Activated CD8-positive, alpha-beta memory T cell treated with anti-CD3 and anti-CD28 coated beads, Interleukin-2, amount 50 U/mL, for 4 hours (primary cell): ENCODE data around the gene TKFC.

Source experiments
- DNase-seq: peaks from one replicate; pipeline ENCODE4 v3.0.0-alpha.2; 2020

TKFC gene

GRCh38 chr11:61332797-61333549 lies at the start of gene TKFC, which contains the start of gene DDB1:
Gene TKFC (plus strand): TSS chr11:61333228. CDS start chr11:61334729, 1,501 bp downstream.
Gene DDB1 (minus strand): TSS chr11:61333105. CDS start chr11:61332968, 137 bp downstream.
- DNase-seq: peak; percentile 98

- DNase-seq: no peak
Measured at GRCh38 chr11:61283613-61284012, 49.4 kb upstream of the TKFC start.

GRCh38 chr11:61287338-61287977 lies 45.6 kb upstream of the TKFC start:
- no peak for DNase-seq

GRCh38 chr11:61290905-61291690 lies 41.9 kb upstream of the TKFC start:
- no peak for DNase-seq

- no peak for DNase-seq
Measured at GRCh38 chr11:61292356-61292755, 40.7 kb upstream of the TKFC start.

- DNase-seq: peak; percentile 62
Measured at GRCh38 chr11:61293867-61294716, 38.9 kb upstream of the TKFC start.

GRCh38 chr11:61294717-61295595 lies 38.1 kb upstream of the TKFC start, which contains the start of gene VWCE:
Gene VWCE (minus strand): TSS chr11:61295316. CDS start chr11:61295037, 279 bp downstream.
- DNase-seq: peak; percentile 69

- no peak for DNase-seq
Measured at GRCh38 chr11:61295596-61295926, 37.5 kb upstream of the TKFC start.

- no peak for DNase-seq
Measured at GRCh38 chr11:61297341-61297740, 35.7 kb upstream of the TKFC start.

GRCh38 chr11:61297746-61298145 lies 35.3 kb upstream of the TKFC start:
- no peak for DNase-seq

GRCh38 chr11:61298663-61299244 lies 34.3 kb upstream of the TKFC start:
- DNase-seq: no peak

GRCh38 chr11:61302550-61302949 lies 30.5 kb upstream of the TKFC start:
- DNase-seq: no peak

- no peak for DNase-seq
Measured at GRCh38 chr11:61303725-61304124, 29.3 kb upstream of the TKFC start.

- no peak for DNase-seq
Measured at GRCh38 chr11:61305417-61305816, 27.6 kb upstream of the TKFC start.

- DNase-seq: no peak
Measured at GRCh38 chr11:61306221-61306620, 26.8 kb upstream of the TKFC start.

GRCh38 chr11:61307354-61307753 lies 25.7 kb upstream of the TKFC start:
- no peak for DNase-seq

- DNase-seq: no peak
Measured at GRCh38 chr11:61309141-61309540, 23.9 kb upstream of the TKFC start.

- no peak for DNase-seq
Measured at GRCh38 chr11:61309739-61310138, 23.3 kb upstream of the TKFC start.

- no peak for DNase-seq
Measured at GRCh38 chr11:61310749-61311148, 22.3 kb upstream of the TKFC start.

GRCh38 chr11:61315260-61315659 lies 17.8 kb upstream of the TKFC start:
- no peak for DNase-seq
